Glutamatergic neuron (in vitro differentiated cells): Measurements from ENCODE around the gene CLIP1. TPM values are rescaled to one million over a fixed set of nuclear protein-coding genes. Genes with fewer than 3 reads are reported as not detected.

Experiments used
- DNase-seq: peaks from one replicate; pipeline ENCODE4 v3.0.0; 2022
- H3K27ac Mint-ChIP-seq: one replicate; pipeline ENCODE4 v1.8.0; 2020; ENCODE audit warnings: mild to moderate bottlenecking, mixed read lengths, inconsistent platforms; ENCODE audit not compliant: unreplicated experiment
- H3K27me3 Mint-ChIP-seq: one replicate; pipeline ENCODE4 v1.8.0; 2020; ENCODE audit warnings: mild to moderate bottlenecking, moderate library complexity, mixed read lengths, inconsistent platforms; ENCODE audit not compliant: unreplicated experiment
- H3K36me3 Mint-ChIP-seq: one replicate; pipeline ENCODE4 v1.8.0; 2020; ENCODE audit warnings: mild to moderate bottlenecking, mixed read lengths, inconsistent platforms; ENCODE audit not compliant: unreplicated experiment
- H3K4me1 Mint-ChIP-seq: one replicate; pipeline ENCODE4 v1.8.0; 2020; ENCODE audit warnings: mild to moderate bottlenecking, low read depth, mixed read lengths, inconsistent platforms; ENCODE audit not compliant: unreplicated experiment
- H3K4me3 Mint-ChIP-seq: one replicate; pipeline ENCODE4 v1.8.0; 2020; ENCODE audit warnings: mild to moderate bottlenecking, mixed read lengths, inconsistent platforms; ENCODE audit not compliant: unreplicated experiment
- H3K9me3 Mint-ChIP-seq: one replicate; pipeline ENCODE4 v1.8.0; 2020; ENCODE audit warnings: mild to moderate bottlenecking, moderate library complexity, mixed read lengths, inconsistent platforms; ENCODE audit not compliant: unreplicated experiment
- CTCF ChIP-seq: fragments of 200-600 bp; sonication (generic); IDR thresholded peaks from one replicate; pipeline ENCODE4 v1.5.0; 2021; ENCODE audit not compliant: partially characterized antibody, unreplicated experiment
- total RNA-seq: library from RNA; stranded (reverse); fragmentation: NEBNext Ultra II Directional; extraction: Animal tissue kit (Norgen Biotek cat#: 25700); gene quantifications from one replicate; pipeline ENCODE4 v1.2.1, GENCODE V29; 2021; ENCODE audit not compliant: unreplicated experiment

Gene CLIP1
- total RNA-seq, 1 donor from 2014 or later, result 65.7 TPM

GRCh38 chr12:122355706-122356105 lies 66.8 kb downstream of the CLIP1 start:
- Mint-ChIP-seq H3K36me3 (peaks cover 4% of the 10 kb centered on the region), H3K4me3 (no peak overlapping the region), H3K27me3 (no peaks in the 10 kb centered on the region), H3K9me3 (peaks cover 11% of the 10 kb centered on the region), H3K4me1 (peaks cover 2% of the 10 kb centered on the region), H3K27ac (peak overlapping the region; percentile 41)
- DNase-seq, result no peak
- no peak for TF ChIP-seq CTCF

GRCh38 chr12:122354958-122355641 lies 67.4 kb downstream of the CLIP1 start:
- H3K4me3 Mint-ChIP-seq, result no peak overlapping the region
- no peak for TF ChIP-seq CTCF
- H3K27ac Mint-ChIP-seq, result peak overlapping the region; percentile 69
- peaks cover 11% of the 10 kb centered on the region for H3K9me3 Mint-ChIP-seq
- H3K4me1 Mint-ChIP-seq, result peaks cover 2% of the 10 kb centered on the region
- peaks cover 2% of the 10 kb centered on the region for H3K27me3 Mint-ChIP-seq
- no peak for DNase-seq
- peaks cover 4% of the 10 kb centered on the region for H3K36me3 Mint-ChIP-seq

DNA sequence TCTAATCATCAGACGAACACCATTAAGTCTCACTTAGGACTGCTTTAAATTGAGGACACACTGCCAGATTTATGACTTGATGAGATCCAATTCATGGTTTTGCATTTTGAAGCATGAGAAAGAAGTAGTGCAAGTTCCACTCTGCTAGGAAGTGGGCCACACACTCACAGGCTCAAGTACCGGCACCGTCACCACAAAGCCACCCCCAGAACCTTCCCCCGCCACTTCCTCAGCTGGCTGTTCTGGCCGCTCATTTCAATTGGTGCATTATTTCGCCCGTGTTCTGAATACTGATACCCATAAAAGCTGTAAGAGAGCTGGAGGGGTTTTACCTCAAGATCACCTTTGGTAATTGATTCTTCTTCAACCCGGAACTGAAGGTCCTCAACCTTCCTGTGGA lies 70.1 kb downstream of the CLIP1 start:
- Mint-ChIP-seq H3K9me3 (peaks cover 11% of the 10 kb centered on the region), H3K27ac (no peak overlapping the region), H3K4me3 (no peak overlapping the region), H3K27me3 (peaks cover 2% of the 10 kb centered on the region), H3K36me3 (peaks cover 4% of the 10 kb centered on the region), H3K4me1 (peaks cover 2% of the 10 kb centered on the region)
- no peak for TF ChIP-seq CTCF
- DNase-seq, result no peak

GRCh38 chr12:122350141-122350848 lies 72.2 kb downstream of the CLIP1 start:
- H3K27ac Mint-ChIP-seq, result no peak overlapping the region
- H3K4me3 Mint-ChIP-seq, result no peak overlapping the region
- no peak for TF ChIP-seq CTCF
- H3K36me3 Mint-ChIP-seq, result peaks cover 4% of the 10 kb centered on the region
- H3K27me3 Mint-ChIP-seq, result peaks cover 2% of the 10 kb centered on the region
- peaks cover 7% of the 10 kb centered on the region for H3K9me3 Mint-ChIP-seq
- DNase-seq, result no peak
- H3K4me1 Mint-ChIP-seq, result no peaks in the 10 kb centered on the region

GRCh38 chr12:122349078-122349477 lies 73.4 kb downstream of the CLIP1 start:
- H3K36me3 Mint-ChIP-seq, result no peaks in the 10 kb centered on the region
- TF ChIP-seq CTCF, result no peak
- no peak overlapping the region for H3K4me3 Mint-ChIP-seq
- no peak overlapping the region for H3K27ac Mint-ChIP-seq
- peaks cover 2% of the 10 kb centered on the region for H3K27me3 Mint-ChIP-seq
- no peaks in the 10 kb centered on the region for H3K4me1 Mint-ChIP-seq
- no peaks in the 10 kb centered on the region for H3K9me3 Mint-ChIP-seq
- DNase-seq, result no peak
